AG04449 (cell line): ENCODE measurements around the gene PFN4.

Experiments
- CTCF ChIA-PET: fragments of 350-600 bp; formaldehyde crosslinking; extraction: SDS; loops from one replicate; lab custom pipeline; 2021; ENCODE audit warnings: antibody characterized with exemption; lab: Yijun Ruan, JAX
- POLR2A ChIA-PET: fragments of 400-600, 350-600 bp; formaldehyde crosslinking; extraction: SDS; loops from one replicate; lab custom pipeline; 2020; ENCODE audit warnings: antibody characterized with exemption, inconsistent platforms; lab: Yijun Ruan, JAX
- DNase-seq: peaks from one replicate; pipeline ENCODE4 v3.0.0-alpha.2; 2010; ENCODE audit warnings: low read depth, low spot score
- H3K4me3 ChIP-seq: 2 replicates; pipeline ENCODE4 v1.5.1; 2011; ENCODE audit warnings: low read depth, mild to moderate bottlenecking, control low read depth, low read length
- CTCF ChIP-seq: IDR thresholded peaks from one replicate; pipeline ENCODE4 v1.5.1; 2011; ENCODE audit warnings: mild to moderate bottlenecking, moderate library complexity, low read length, control low read depth, inconsistent platforms; ENCODE audit not compliant: insufficient read depth; ENCODE audit errors: missing control alignments

Gene PFN4

GRCh38 chr2:24084386-24085199 lies 38.5 kb downstream of the PFN4 start, which contains the start of gene TP53I3:
Gene TP53I3 (minus strand): TSS chr2:24084834. CDS start chr2:24084326, 508 bp downstream.
- CTCF ChIA-PET = interaction anchor here (0.6 to 3.9 kb wide), 41 partner anchors 8 to 773 kb away, joined by 3 to 54 read pairs (median 4); partner anchors contain the start of genes ATAD2B, FAM228B, FKBP1B and ITSN2

DNA sequence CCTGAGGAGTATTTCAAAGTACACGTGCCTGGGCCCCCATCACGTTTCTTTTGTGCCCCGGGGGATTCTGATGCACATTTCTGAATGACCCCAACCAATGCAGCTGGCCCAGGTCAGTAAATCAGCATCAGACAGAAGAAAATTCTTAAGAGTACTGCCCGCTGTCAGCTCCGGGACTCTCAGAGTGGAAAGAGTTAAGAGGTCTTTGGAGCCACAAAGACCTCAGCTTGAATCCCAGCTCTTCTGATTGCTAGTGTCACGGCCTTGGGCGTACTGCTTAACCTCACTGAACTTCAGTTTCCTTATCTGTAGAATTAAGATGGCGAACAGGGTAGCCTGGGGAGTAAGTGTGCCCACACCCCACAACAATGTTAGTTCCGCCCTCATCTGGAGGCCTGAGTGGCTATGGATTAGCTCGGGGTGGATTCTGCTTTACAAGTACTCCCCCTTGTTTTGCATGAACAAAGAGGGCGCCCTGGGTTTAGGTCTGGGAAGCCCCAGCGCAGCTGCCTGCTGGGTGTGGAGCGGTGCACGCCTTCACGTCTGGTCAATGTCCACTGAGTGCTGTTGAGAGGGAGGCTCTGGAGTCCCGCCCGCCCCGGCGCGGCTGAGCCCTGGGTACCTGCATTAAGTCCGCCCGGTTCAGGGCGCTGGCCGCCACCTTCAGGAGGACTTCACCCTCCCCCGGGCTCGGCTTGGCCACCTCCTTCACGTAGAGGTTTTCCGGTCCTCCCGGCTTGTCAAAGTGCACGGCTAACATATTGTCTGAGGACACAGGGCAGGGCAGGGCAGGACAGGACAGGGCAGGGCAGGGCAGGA lies 39.4 kb downstream of the PFN4 start:
- ChIA-PET CTCF (interaction anchor here (0.8 to 3.9 kb wide), 43 partner anchors 8 to 773 kb away, joined by 3 to 54 read pairs (median 4); partner anchors contain the start of genes ATAD2B, FAM228B, PFN4 and SF3B6), POLR2A (interaction anchor here (0.7 to 2.3 kb wide), 14 partner anchors 7 to 607 kb away, joined by 3 to 26 read pairs (median 5); partner anchors contain the start of genes ATAD2B, FAM228B, SF3B6 and UBXN2A)

More at GRCh38 chr2:24084386-24085199, 38.5 kb downstream of the PFN4 start, which contains the start of gene TP53I3:
- TF ChIP-seq CTCF = peak; percentile 95
- DNase-seq = no peak
- H3K4me3 ChIP-seq = peak within 1 kb of the TSS; percentile 82
- POLR2A ChIA-PET = interaction anchor here (0.6 to 2.3 kb wide), 17 partner anchors 8 to 608 kb away, joined by 3 to 26 read pairs (median 4); partner anchors contain the start of genes ATAD2B, FAM228B, SF3B6 and UBXN2A

DNA sequence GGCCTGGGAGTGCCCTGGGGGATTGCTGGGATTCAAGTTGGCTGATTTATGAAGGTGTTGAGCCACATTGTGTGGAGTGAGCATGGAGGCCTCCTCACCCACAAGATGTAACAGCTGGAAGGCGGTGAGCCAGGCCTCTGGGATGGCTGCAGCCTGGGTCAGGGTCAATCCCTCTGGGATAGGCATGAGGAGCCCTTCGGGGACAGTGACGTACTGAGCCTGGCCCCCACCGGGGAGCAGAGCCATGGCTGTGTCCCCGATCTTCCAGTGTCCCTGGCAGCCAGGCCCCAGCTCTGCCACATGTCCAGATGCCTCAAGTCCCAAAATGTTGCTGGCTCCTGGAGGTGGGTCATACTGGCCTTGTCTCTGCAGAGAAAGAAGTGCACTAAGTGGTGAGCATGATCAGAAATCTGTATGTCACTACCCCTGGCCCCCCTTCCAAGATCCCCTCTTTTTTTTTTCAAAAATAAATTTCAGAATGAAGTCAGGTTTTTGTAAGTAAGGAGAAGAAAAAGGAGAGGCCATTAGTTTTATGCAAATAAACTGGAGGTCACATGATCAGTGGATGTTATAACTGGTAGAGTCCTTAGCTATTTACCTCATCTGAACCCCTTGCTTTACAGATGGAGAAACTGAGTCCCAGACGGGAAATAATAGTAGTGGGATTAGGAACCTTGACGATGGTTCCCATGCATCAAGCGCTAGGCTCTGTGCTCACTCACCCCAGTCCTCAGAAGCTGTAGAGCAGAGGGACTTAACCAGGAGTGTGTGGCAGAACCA lies 40.2 kb downstream of the PFN4 start:
- no peak for DNase-seq
- peak overlapping the region; percentile 82 for H3K4me3 ChIP-seq
- CTCF ChIA-PET = interaction anchor here (0.7 to 3.9 kb wide), 26 partner anchors 9 to 745 kb away, joined by 3 to 54 read pairs (median 4); partner anchors contain the start of genes ATAD2B, FAM228B, PFN4 and WDCP
- TF ChIP-seq CTCF = no peak
- POLR2A ChIA-PET = interaction anchor here (1.1 to 2.3 kb wide), 7 partner anchors 23 to 277 kb away, joined by 3 to 26 read pairs (median 5); partner anchors contain the start of genes ATAD2B and WDCP

More for the DNA sequence above, 39.4 kb downstream of the PFN4 start:
- H3K4me3 ChIP-seq = peak overlapping the region; percentile 82
- peak; percentile 0 for TF ChIP-seq CTCF
- no peak for DNase-seq

DNA sequence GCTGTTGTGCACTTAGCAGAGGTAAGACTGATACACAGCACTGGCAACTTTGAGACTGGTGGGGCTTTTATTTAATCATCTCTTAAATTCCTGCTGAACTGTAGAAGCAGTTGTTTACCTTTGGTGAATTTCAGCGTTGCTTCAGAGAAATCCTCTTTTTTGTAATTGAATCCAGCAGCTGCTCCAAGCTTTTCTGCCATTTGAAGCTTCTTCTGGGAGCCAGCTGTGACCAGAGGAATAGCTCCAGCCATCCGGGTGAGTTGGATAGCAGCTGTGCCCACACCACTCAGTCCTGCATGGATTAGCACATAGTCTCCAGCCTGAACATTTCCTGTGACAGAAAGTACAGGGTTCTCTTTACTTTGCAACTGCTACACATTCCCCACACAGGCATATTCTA lies 42.4 kb downstream of the PFN4 start:
- H3K4me3 ChIP-seq = no peak overlapping the region
- DNase-seq = no peak
- CTCF ChIA-PET = interaction anchor here (1.4 kb wide), 1 partner anchor 154 kb away, joined by 3 read pairs; the partner anchor contains the start of gene ATAD2B
- no peak for TF ChIP-seq CTCF
- POLR2A ChIA-PET = no interaction called here

- TF ChIP-seq CTCF = no peak
These were observed 45.3 kb downstream of the PFN4 start for GRCh38 chr2:24077879-24078278.

More at GRCh38 chr2:24077879-24078278, 45.3 kb downstream of the PFN4 start:
- no peak for DNase-seq
- POLR2A ChIA-PET = no interaction called here
- peak overlapping the region; percentile 97 for H3K4me3 ChIP-seq
- CTCF ChIA-PET = interaction anchor here (2.4 kb wide), 1 partner anchor 152 kb away, joined by 12 read pairs; the partner anchor contains the start of gene ATAD2B
